ENCODE data around the gene SPP1. TPM values are rescaled to one million over a fixed set of nuclear protein-coding genes. Genes with fewer than 3 reads are reported as not detected.

The SPP1 gene
- total and polyA plus RNA-seq, 7 donors: 3.0 to 47.8 (median 30.4) TPM

GRCh38 chr4:87973283-87974169, 2.0 kb upstream of the SPP1 start:
- H3K27ac ChIP-seq: peak overlapping the region in 2 of 4 donors; percentile 11
- peaks cover 0 to 5% (median 2%) of the 10 kb centered on the region in 4 donors for H3K4me1 ChIP-seq
- DNase-seq: no peak
- WGBS, 2 donors: 29 to 31% methylated on average over 14 of the region's 14 CpGs
- no peaks in the 10 kb centered on the region for H3K9me3 ChIP-seq
- no peaks in the 10 kb centered on the region for H3K27me3 ChIP-seq
- intact Hi-C loops (cut with DNase I): loop anchor here (1.0 to 10.0 kb wide), 2 partner anchors 120 to 241 kb away; no protein-coding TSS in a partner anchor
- no peak for TF ChIP-seq EP300 (IDR thresholded peaks at IDR 0.05)
- no peak for TF ChIP-seq POLR2AphosphoS5 (IDR thresholded peaks at IDR 0.05)
- TF ChIP-seq CTCF (IDR thresholded peaks at IDR 0.05): peak; percentile 29 to 78 (median 71)
- no peak for TF ChIP-seq POLR2A (IDR thresholded peaks at IDR 0.05)
- H3K4me3 ChIP-seq: peak overlapping the region in 1 of 4 donors; percentile 4
- no peaks in the 10 kb centered on the region for H3K36me3 ChIP-seq

GRCh38 chr4:87974856-87975462, 555 bp upstream of the SPP1 start:
- H3K27me3 ChIP-seq: no peaks in the 10 kb centered on the region
- H3K4me3 ChIP-seq: no peak overlapping the region
- H3K36me3 ChIP-seq: no peaks in the 10 kb centered on the region
- intact Hi-C loops (cut with DNase I): loop anchor here (10.0 kb wide), 1 partner anchor 240 kb away; no protein-coding TSS in a partner anchor
- peaks cover 0 to 5% (median 2%) of the 10 kb centered on the region in 4 donors for H3K4me1 ChIP-seq
- TF ChIP-seq POLR2AphosphoS5 (IDR thresholded peaks at IDR 0.05): no peak
- no peak overlapping the region for H3K27ac ChIP-seq
- 52 to 60% methylated on average over 6 of the region's 6 CpGs for WGBS, 2 donors
- no peaks in the 10 kb centered on the region for H3K9me3 ChIP-seq
- no peak for DNase-seq

- DNase-seq: no peak
- no peak for TF ChIP-seq POLR2A (IDR thresholded peaks at IDR 0.05)
- no peak for TF ChIP-seq CTCF (IDR thresholded peaks at IDR 0.05)
- TF ChIP-seq POLR2AphosphoS5 (IDR thresholded peaks at IDR 0.05): no peak
- no peak for TF ChIP-seq EP300 (IDR thresholded peaks at IDR 0.05)
- no peak overlapping the region for H3K4me3 ChIP-seq
- H3K9me3 ChIP-seq: no peaks in the 10 kb centered on the region
- H3K27me3 ChIP-seq: no peaks in the 10 kb centered on the region
- H3K36me3 ChIP-seq: no peaks in the 10 kb centered on the region
- intact Hi-C loops (cut with DNase I): loop anchor here (10.0 kb wide), 1 partner anchor 237 kb away; no protein-coding TSS in a partner anchor
- WGBS, 2 donors: 79 to 88% methylated on average over 5 of the region's 5 CpGs
- H3K27ac ChIP-seq: no peak overlapping the region
- H3K4me1 ChIP-seq: peaks cover 0 to 5% (median 2%) of the 10 kb centered on the region in 4 donors
Measured at GRCh38 chr4:87977521-87978278, 2.2 kb downstream of the SPP1 start.

- Histone ChIP-seq H3K9me3 (no peaks in the 10 kb centered on the region), H3K4me3 (no peak overlapping the region), H3K27me3 (no peaks in the 10 kb centered on the region), H3K36me3 (no peaks in the 10 kb centered on the region), H3K27ac (no peak overlapping the region), H3K4me1 (no peaks in the 10 kb centered on the region)
- WGBS, 2 donors: 95 to 98% methylated on average over 1 of the region's 1 CpG
- no peak for DNase-seq
- no peak for TF ChIP-seq POLR2AphosphoS5 (IDR thresholded peaks at IDR 0.05)
- TF ChIP-seq CTCF (IDR thresholded peaks at IDR 0.05): no peak
- TF ChIP-seq POLR2A (IDR thresholded peaks at IDR 0.05): no peak
- no peak for TF ChIP-seq EP300 (IDR thresholded peaks at IDR 0.05)
- intact Hi-C loops (cut with DNase I): loop anchor here (10.0 kb wide), 1 partner anchor 236 kb away; no protein-coding TSS in a partner anchor
Measured at GRCh38 chr4:87978681-87979080, 3.2 kb downstream of the SPP1 start.

All from sigmoid colon (tissue), 7 donors.